Measurements from ENCODE around the gene CARD9.

Gene CARD9

GRCh38 chr9:136400038-136400834 is 26.8 kb upstream of the CARD9 start, which contains the start of gene SNAPC4:
SNAPC4 (minus strand) TSS chr9:136400170; CDS start chr9:136398428, 1,742 bp downstream.
- FAIRE-seq, result no peak

GRCh38 chr9:136399176-136400037 is 25.9 kb upstream of the CARD9 start:
- no peak for FAIRE-seq

DNA sequence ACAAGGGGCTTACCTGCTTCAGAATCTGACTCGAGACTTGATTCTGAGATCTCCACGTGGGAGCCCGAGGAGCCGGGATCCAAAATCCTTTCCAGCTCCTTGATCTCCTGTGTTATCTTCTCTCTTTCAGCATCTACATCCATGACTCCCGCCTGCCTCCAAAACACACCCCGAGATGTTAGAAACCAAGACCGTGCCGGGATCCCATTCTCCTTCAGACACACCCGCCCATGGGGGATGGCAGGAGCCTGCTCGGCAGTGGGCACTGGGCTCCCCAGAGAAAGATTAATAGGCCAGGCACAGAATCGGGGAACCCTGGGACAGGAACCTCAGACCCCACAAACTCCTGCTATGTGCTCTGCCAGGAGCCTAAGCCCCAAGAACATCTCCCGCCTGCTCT is 24.8 kb upstream of the CARD9 start:
- FAIRE-seq, result no peak

GRCh38 chr9:136397643-136398042 is 24.2 kb upstream of the CARD9 start:
- no peak for FAIRE-seq

GRCh38 chr9:136396219-136396515 is 22.7 kb upstream of the CARD9 start:
- FAIRE-seq, result no peak

DNA sequence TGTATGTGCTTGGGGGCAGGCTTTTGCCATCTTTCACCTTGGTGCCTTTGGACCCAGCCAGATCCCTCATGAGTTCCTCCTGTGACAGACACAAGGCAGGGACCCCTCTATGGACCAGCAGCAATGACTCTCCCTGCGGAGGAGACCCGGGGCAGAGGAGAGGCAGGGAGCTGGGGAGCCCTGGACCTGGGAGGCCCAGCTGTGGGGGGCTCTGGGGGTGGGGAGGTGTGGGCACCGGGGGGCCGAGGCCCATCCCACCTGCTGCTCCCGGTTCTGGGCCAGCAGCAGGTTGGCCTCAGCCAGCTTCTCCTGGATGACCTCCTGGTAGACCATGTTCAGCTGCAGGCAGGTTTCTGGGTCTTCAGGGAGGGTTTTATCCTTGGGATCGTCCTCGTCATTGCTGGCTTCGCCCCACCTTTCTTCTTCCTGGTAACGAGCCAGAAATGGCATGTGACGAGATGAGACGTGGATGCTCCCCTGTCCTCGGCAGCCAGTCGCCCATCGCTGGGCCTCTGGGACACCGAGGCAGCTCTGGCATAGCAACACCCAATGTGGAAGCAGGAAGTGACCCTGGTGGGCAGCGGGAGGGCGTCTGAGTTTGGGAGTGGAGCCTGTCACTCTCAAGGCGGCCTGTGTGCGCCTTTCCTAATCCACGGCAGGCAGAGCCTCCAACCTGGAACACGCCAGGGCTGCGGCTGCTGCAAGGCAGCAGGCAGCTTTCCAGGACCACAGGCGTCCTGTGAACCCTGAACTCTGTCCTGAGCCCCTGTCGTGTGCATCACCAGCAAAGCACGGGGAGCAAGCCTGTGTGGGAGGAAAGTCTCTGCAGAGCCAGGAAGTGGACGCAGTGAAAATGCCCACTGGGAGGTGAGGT is 22.1 kb upstream of the CARD9 start:
- FAIRE-seq, result no peak

- no peak for FAIRE-seq
These were observed 21.5 kb upstream of the CARD9 start for GRCh38 chr9:136395020-136395340.

- no peak for FAIRE-seq
These were observed 21.0 kb upstream of the CARD9 start for GRCh38 chr9:136394312-136395019.

DNA sequence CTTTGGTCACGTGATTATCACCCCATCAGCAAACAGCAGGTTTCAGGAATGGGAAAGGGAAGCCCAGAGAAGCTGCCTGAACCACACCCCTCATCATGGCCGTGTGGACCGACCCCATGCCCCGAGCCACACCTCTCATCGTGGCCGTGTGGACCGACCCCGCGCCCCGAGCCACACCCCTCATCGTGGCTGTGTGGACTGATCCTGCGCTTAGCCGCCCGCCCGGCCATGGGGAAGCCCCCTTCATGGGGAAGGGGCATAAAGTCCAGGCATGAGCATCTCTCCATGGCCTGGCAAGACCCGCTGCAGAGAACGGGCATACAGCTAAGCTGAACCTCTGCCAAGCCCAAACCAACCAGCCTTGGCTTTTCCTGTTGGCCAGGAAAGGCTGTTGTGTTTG is 20.1 kb upstream of the CARD9 start:
- FAIRE-seq, result no peak

DNA sequence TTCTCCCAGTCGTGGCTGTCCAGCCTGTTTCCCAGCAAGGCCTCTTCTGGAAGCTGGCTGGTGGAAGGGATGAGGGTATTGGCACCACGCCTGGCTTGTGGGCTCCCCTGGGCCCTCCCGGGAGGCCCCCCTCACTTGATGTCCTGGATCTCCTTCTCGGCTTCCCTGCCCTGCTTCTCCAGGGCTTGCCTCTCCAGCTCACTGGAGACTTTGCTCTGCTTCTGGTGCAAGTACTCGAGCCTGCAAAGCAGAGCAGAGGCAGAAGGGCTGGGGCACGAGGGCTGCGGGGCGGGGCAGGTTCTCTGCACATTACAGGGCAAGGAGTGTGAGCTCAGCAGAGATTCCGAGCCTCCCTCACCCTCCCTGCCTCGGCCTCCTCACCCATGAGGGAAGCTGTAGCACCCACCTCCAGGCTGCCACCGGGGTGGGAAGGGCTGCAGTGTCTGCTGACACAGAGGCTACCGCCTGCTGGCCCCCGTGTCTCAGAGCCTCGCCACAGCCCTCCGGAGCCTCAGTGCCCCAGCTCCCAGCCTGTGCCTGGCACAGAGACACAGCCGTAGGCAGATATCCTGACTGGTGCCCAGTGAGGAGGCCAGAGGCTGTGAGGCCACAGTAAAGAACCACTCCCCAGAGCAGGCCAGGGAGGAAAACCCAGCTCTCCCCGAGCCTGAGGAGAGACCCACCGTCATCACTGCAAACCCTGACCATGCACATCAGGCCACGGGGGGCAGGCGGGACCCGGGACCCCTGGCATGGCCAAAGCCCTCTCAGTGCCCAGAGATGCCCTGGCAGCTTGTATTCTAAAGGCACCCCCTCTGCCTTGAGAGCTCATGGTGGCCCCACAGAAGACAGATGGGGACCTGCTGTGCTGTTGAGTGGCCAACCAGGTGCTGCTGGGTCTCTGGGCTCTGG is 19.3 kb upstream of the CARD9 start:
- FAIRE-seq, result no peak

- no peak for FAIRE-seq
These were observed 18.5 kb upstream of the CARD9 start for GRCh38 chr9:136391737-136392537.

DNA sequence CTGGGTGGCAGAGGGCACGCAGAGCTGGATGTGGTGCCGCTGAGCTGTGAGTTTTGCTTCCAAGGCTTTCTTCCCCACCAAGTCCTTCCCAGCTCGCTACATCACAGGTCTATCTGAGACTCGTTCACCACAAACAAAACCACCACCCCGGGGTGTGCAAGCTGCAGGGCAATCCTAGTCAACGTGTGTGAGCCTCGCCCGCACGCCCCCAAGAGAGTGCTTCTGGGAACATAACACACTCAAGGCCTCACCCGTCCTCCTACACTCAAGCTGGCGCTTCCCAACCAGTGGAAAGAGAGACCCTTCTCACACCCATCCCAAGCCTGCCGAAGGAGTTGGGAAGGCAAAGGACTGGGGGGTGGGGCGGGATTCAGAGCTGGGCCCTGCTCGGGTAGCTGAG is 15.9 kb upstream of the CARD9 start:
- no peak for FAIRE-seq

DNA sequence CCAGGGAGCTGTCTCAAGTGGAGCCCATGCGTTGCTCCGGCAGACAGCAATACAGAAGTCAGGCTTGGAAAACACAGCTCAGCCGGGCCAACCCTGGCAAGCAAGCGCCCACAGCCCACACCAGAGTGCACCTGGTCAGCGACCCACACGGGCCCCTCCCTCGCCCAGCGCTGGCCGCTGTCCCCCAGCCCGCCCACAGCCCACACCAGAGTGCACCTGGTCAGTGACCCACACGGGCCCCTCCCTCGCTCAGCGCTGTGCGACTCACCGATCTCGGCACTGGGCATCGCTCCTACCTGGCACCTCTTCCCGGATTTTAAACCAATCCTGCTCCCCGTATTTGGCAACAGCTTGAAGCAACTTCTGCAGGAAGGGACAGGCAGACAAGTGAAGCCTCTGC is 13.7 kb upstream of the CARD9 start:
- no peak for FAIRE-seq

DNA sequence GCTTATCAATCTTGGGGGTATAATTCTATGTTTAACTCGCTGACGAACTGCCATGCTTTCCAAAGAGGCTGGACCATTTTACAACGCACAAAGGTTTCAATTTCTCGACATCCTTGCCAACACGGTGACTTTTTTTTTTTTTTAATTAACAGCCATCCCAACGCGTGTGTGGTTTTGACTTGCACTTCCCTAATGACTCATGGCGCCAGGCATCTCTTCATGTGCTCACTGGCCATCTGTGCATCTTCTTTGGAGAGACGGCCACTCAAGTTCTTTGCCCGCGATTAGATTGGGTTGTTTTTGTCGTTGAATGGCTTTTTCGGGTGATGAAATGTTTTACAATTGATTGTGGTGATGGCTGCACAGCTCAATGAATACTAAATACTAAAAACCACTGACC is 12.5 kb upstream of the CARD9 start:
- FAIRE-seq, result no peak

DNA sequence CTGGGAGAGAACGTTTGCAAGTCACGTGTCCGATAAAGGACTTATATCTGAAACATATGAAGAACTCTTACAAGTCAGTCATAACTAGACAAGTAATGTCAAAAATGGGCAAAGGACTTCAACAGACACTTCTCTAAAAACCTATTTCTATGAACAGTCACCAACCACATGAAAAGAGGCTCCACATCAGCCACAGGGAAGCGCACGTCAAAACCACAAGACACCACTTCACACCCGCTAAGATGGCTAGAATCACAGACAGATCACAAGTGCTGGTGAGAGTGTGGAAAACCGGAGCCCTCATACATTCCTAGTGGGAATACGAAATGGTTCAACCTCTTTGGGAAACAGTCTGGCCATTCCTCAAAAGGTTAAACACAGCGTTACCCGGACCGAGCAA is 11.5 kb upstream of the CARD9 start:
- no peak for FAIRE-seq

DNA sequence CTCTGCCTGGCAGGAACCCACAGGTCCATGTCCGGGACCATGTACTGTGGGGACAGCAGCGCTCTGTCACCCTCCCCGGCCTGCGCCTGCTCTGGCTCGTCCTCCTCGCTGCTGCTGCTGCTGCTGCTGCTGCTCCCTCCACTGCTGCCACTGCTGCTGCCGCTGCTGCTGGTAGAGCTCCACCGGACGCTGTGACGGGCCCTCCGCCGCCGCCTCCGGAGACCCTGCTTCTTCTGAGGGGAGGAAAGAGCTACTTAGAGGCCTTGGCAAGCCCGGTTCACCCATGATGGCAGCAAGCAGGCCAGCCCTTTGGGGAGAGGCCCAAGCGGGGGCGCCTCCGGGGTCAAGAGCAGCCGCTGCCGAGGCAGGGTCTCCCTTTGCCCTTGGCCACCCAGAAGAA is 10.0 kb upstream of the CARD9 start:
- no peak for FAIRE-seq

- FAIRE-seq, result no peak
These were observed 8.6 kb upstream of the CARD9 start for GRCh38 chr9:136381966-136382513.

DNA sequence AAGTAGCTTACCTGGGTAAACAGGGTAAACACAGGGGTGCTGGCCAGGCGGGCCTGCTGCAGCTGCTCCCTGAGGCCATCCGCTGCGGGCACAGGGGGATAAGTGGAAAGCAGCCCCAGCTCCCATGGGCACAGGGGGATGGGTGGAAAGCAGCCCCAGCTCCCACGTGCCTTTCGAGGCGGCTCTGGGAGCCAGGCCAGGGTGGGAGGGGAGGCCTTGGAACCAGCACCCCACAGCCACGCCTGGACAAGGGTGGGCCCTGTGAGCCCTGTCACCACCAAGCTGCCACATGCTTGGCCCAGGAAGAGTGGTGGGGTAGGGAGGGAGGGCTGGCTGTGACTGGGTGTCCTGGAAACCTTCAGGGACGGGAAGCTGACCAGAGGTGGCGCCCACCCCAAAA is 7.8 kb upstream of the CARD9 start:
- no peak for FAIRE-seq

- no peak for FAIRE-seq
These were observed 6.9 kb upstream of the CARD9 start for GRCh38 chr9:136380381-136380780.

DNA sequence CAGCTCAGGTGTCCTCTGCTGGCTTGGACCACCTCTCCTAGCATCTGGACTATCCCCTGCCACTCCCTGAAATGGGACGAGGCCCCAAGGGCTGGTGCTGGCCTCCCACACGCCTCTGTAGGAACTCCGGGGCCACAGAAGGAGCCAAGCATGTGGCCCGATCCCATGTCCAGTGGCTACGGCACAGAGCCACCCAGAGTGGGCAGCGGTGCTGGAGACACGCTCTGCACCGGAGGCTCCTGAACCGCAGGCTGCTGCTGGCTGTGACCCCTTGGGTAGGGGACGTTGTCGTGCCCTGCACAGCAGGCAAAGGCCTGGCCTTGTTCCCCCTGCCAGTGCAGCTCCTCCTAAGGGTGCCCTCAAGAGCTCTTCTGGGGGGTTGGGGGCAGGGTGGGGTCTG is 6.4 kb upstream of the CARD9 start:
- no peak for FAIRE-seq
